Neural cell (in vitro differentiated cells): ENCODE results near the gene ACBD3. TPM values are rescaled to one million over a fixed set of nuclear protein-coding genes. Genes with fewer than 3 reads are reported as not detected.

Source experiments
- H2AFZ ChIP-seq: fragments of 200-600, 300-800 bp; sonication (generic), shearing (Covaris generic); 2 replicates; pipeline ENCODE4 v1.6.0; 2014; ENCODE audit warnings: low read depth, mild to moderate bottlenecking, antibody characterized with exemption, low read length, moderate library complexity
- H3F3A ChIP-seq: fragments of 200-600 bp; shearing (Covaris generic); 2 replicates; pipeline ENCODE4 v1.6.1; 2016; ENCODE audit warnings: mild to moderate bottlenecking, moderate library complexity, mixed read lengths, antibody characterized with exemption, low read length; ENCODE audit not compliant: insufficient read depth, poor library complexity, severe bottlenecking
- H3K27ac ChIP-seq: fragments of 200-600, 300-800 bp; sonication (generic), shearing (Covaris generic); 2 replicates; pipeline ENCODE4 v1.5.1; 2014; ENCODE audit warnings: mild to moderate bottlenecking, low read length, moderate library complexity
- H3K27me3 ChIP-seq: fragments of 300-800, 200-600 bp; sonication (generic), shearing (Covaris generic); 2 replicates; pipeline ENCODE4 v1.6.0; 2014; ENCODE audit warnings: mild to moderate bottlenecking, low read depth, low read length, moderate library complexity; ENCODE audit not compliant: insufficient read depth
- H3K36me3 ChIP-seq: fragments of 300-800, 200-600 bp; sonication (generic), shearing (Covaris generic); 2 replicates; pipeline ENCODE4 v1.5.1; 2014; ENCODE audit warnings: mild to moderate bottlenecking, antibody characterized with exemption, low read length, moderate library complexity; ENCODE audit not compliant: insufficient read depth
- H3K4me2 ChIP-seq: fragments of 300-800, 200-600 bp; sonication (generic), shearing (Covaris generic); 2 replicates; pipeline ENCODE4 v1.6.0; 2014; ENCODE audit warnings: mild to moderate bottlenecking, low read length
- H3K4me3 ChIP-seq: fragments of 300-800, 200-600 bp; sonication (generic), shearing (Covaris generic); 2 replicates; pipeline ENCODE4 v1.5.1; 2014; ENCODE audit warnings: mild to moderate bottlenecking, low read length, moderate library complexity
- H3K79me2 ChIP-seq: fragments of 200-600 bp; shearing (Covaris generic); replicated peaks from 2 replicates; pipeline ENCODE4 v1.6.0; 2014; ENCODE audit warnings: mild to moderate bottlenecking, low read length, moderate library complexity; ENCODE audit not compliant: insufficient read depth
- H3K9ac ChIP-seq: fragments of 300-800, 200-600 bp; sonication (generic), shearing (Covaris generic); 2 replicates; pipeline ENCODE4 v1.6.1; 2016; ENCODE audit warnings: mild to moderate bottlenecking, low read length, mixed read lengths
- H3K9me2 ChIP-seq: fragments of 200-600 bp; shearing (Covaris generic); 2 replicates; pipeline ENCODE4 v1.6.1; 2016; ENCODE audit warnings: mild to moderate bottlenecking, low read length, mixed read lengths; ENCODE audit not compliant: insufficient read depth
- H3K9me3 ChIP-seq: fragments of 200-600, 300-800 bp; sonication (generic), shearing (Covaris generic); 2 replicates; pipeline ENCODE4 v1.6.1; 2016; ENCODE audit warnings: mild to moderate bottlenecking, mixed run types, low read length, moderate library complexity, mixed read lengths
- H4K20me1 ChIP-seq: fragments of 200-600 bp; shearing (Covaris generic); 2 replicates; pipeline ENCODE4 v1.6.1; 2016; ENCODE audit warnings: mild to moderate bottlenecking, mixed run types; ENCODE audit not compliant: insufficient read depth
- EP300 ChIP-seq: fragments of 450-650 bp; conservative IDR thresholded peaks from 2 replicates; pipeline ENCODE4 v1.6.1; 2014; ENCODE audit warnings: antibody characterized with exemption, mild to moderate bottlenecking, moderate library complexity; ENCODE audit not compliant: poor library complexity, severe bottlenecking
- EZH2 ChIP-seq: fragments of 200-600, 300-800 bp; shearing (Covaris generic), sonication (generic); IDR thresholded peaks from 2 replicates; pipeline ENCODE4 v1.6.1; 2014; ENCODE audit warnings: antibody characterized with exemption, low read length, borderline replicate concordance, mild to moderate bottlenecking; ENCODE audit not compliant: insufficient read depth, poor library complexity, severe bottlenecking
- MXI1 ChIP-seq: fragments of 450-650 bp; conservative IDR thresholded peaks from 2 replicates; pipeline ENCODE4 v1.6.1; 2014; ENCODE audit warnings: antibody characterized with exemption, mild to moderate bottlenecking; ENCODE audit not compliant: poor library complexity, severe bottlenecking
- POLR2AphosphoS5 ChIP-seq: IDR thresholded peaks from 2 replicates; pipeline ENCODE4 v1.6.1; 2012
- RAD21 ChIP-seq: fragments of 450-650 bp; conservative IDR thresholded peaks from 2 replicates; pipeline ENCODE4 v1.6.1; 2014; ENCODE audit warnings: antibody characterized with exemption, mild to moderate bottlenecking, moderate library complexity
- REST ChIP-seq: IDR thresholded peaks from 2 replicates; pipeline ENCODE4 v1.6.1; 2012; ENCODE audit warnings: borderline replicate concordance
- SMC3 ChIP-seq: fragments of 450-650 bp; conservative IDR thresholded peaks from 2 replicates; pipeline ENCODE4 v1.6.1; 2014; ENCODE audit warnings: antibody characterized with exemption, mild to moderate bottlenecking, moderate library complexity; ENCODE audit not compliant: poor library complexity
- TAF1 ChIP-seq: IDR thresholded peaks from 2 replicates; pipeline ENCODE4 v1.6.1; 2012; ENCODE audit warnings: low read depth
- polyA plus RNA-seq: library from polyadenylated mRNA; depleted of rRNA; stranded (reverse); fragments of >200 nt; gene quantifications from 2 replicates; pipeline ENCODE4 v1.2.3, GENCODE V29; 2014
- TF ChIP-seq, protein P1 (sequence below): fragments of 450-650 bp; IDR thresholded peaks from 2 replicates; pipeline ENCODE4 v1.5.1; 2014; ENCODE audit warnings: antibody characterized with exemption, mild to moderate bottlenecking, moderate library complexity; ENCODE audit not compliant: poor library complexity, severe bottlenecking

ACBD3 gene
- polyA plus RNA-seq, 1 donor from 2014 or later, result 30.8 TPM

GRCh38 chr1:226109829-226110248 lies 76.7 kb downstream of the ACBD3 start:
- no peaks in the 10 kb centered on the region for H3K36me3 ChIP-seq
- peak overlapping the region; percentile 72 for H3K9ac ChIP-seq
- peak overlapping the region; percentile 80 for H3K4me2 ChIP-seq
- no peaks in the 10 kb centered on the region for H3K27me3 ChIP-seq
- peak overlapping the region; percentile 60 for H2AFZ ChIP-seq
- H3F3A ChIP-seq, result no peaks in the 10 kb centered on the region
- no peaks in the 10 kb centered on the region for H4K20me1 ChIP-seq
- no peaks in the 10 kb centered on the region for H3K9me3 ChIP-seq
- peak overlapping the region; percentile 79 for H3K4me3 ChIP-seq
- H3K27ac ChIP-seq, result peak overlapping the region; percentile 64
- no peaks in the 10 kb centered on the region for H3K9me2 ChIP-seq
- TF ChIP-seq REST (peak; percentile 15), EP300 (no peak), MXI1 (peak; percentile 23), EZH2 (no peak), TAF1 (peak; percentile 26), RAD21 (no peak), POLR2AphosphoS5 (peak; percentile 52), SMC3 (no peak)
- TF ChIP-seq, protein P1, sequence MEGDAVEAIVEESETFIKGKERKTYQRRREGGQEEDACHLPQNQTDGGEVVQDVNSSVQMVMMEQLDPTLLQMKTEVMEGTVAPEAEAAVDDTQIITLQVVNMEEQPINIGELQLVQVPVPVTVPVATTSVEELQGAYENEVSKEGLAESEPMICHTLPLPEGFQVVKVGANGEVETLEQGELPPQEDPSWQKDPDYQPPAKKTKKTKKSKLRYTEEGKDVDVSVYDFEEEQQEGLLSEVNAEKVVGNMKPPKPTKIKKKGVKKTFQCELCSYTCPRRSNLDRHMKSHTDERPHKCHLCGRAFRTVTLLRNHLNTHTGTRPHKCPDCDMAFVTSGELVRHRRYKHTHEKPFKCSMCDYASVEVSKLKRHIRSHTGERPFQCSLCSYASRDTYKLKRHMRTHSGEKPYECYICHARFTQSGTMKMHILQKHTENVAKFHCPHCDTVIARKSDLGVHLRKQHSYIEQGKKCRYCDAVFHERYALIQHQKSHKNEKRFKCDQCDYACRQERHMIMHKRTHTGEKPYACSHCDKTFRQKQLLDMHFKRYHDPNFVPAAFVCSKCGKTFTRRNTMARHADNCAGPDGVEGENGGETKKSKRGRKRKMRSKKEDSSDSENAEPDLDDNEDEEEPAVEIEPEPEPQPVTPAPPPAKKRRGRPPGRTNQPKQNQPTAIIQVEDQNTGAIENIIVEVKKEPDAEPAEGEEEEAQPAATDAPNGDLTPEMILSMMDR, result no peak
- no peaks in the 10 kb centered on the region for H3K79me2 ChIP-seq

DNA sequence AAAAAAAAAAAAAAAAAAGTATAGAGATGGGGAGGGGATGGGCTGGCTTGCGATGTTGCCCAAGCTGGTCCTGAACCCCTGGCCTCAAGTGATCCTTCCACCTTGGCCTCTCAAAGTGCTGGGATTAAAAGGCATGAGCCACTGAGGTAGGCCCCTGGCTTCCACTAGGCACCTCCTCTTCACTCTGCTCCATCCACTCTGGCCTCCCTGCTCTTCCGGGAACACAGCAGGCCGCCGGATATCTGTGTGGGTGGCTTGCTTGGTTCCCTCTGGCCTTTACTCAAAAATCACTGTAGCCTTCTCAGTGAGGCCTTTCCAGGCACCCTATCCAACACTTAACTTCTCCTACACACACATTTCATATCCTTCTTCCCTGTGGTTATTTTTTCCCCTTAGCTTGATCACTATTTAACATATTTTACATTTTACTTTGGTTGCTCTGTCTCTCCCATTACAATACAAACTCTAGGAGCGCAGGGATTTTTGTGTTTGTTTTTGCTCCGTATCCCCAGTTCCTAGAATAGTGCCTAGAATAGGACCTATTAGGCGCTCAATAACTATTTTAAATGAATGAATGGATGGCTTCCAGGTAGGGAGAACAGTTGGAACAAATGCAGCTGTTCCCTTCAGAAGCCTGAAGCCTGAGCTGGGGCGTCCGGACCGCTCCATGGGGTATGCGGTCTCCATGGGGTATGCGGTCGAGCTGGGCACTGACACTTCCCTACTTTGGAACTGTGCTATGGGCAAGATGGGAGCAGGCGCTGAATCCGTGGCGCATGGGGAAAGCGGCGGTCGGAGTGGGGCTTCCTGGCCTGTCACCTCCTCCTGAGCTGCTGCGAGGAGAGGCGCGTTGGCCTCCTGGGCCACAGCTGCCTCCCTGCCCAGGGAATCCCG lies 77.4 kb downstream of the ACBD3 start:
- no peak for TF ChIP-seq EZH2
- TF ChIP-seq, protein P1, result peak; percentile 24
- no peaks in the 10 kb centered on the region for H3K27me3 ChIP-seq
- H2AFZ ChIP-seq, result peak overlapping the region; percentile 60

More for the DNA sequence above, 77.4 kb downstream of the ACBD3 start:
- peak overlapping the region; percentile 79 for H3K4me3 ChIP-seq
- peak overlapping the region; percentile 72 for H3K9ac ChIP-seq
- peak overlapping the region; percentile 57 for H3K27ac ChIP-seq
- H3K9me2 ChIP-seq, result no peaks in the 10 kb centered on the region
- no peaks in the 10 kb centered on the region for H3K9me3 ChIP-seq
- no peaks in the 10 kb centered on the region for H3F3A ChIP-seq
- no peaks in the 10 kb centered on the region for H3K36me3 ChIP-seq
- no peaks in the 10 kb centered on the region for H3K79me2 ChIP-seq
- no peaks in the 10 kb centered on the region for H4K20me1 ChIP-seq
- H3K4me2 ChIP-seq, result peak overlapping the region; percentile 80
